GM12878 (cell line): Measurements from ENCODE around the gene HACE1. TPM values are rescaled to one million over a fixed set of nuclear protein-coding genes. Genes with fewer than 3 reads are reported as not detected.

ENCODE experiments used
- ATAC-seq: fragments of 200-7000 bp; cut with Tn5 transposase; 3 replicates; pipeline ENCODE4 v1.9.1; 2020; ENCODE audit warnings: mild to moderate bottlenecking, moderate library complexity
- BruUV-seq: library from RNA; stranded (reverse); fragments of 400-500 nt; replicated peaks from 2 replicates; lab custom pipeline; 2021; lab: Mats Ljungman, UMichigan
- CTCF ChIA-PET: fragments of 300-600 bp; sonication (Branson Sonifier 250); formaldehyde crosslinking; extraction: SDS; loops from one replicate; lab custom pipeline; 2021; ENCODE audit warnings: inconsistent platforms; lab: Yijun Ruan, JAX
- POLR2A ChIA-PET: fragments of 350-600 bp; formaldehyde crosslinking; extraction: SDS; loops from one replicate; lab custom pipeline; 2021; ENCODE audit warnings: inconsistent platforms; lab: Charles Lee
- RAD21 ChIA-PET: fragments of 300-600 bp; sonication (Branson Sonifier 250); formaldehyde crosslinking; loops from one replicate; lab custom pipeline; 2023; ENCODE audit warnings: antibody characterized with exemption; ENCODE audit not compliant: unreplicated experiment; lab: Charles Lee
- SMC1A ChIA-PET: fragments of 300-600 bp; sonication (Branson Sonifier 250); formaldehyde crosslinking; loops from one replicate; lab custom pipeline; 2023; ENCODE audit not compliant: unreplicated experiment, uncharacterized antibody; lab: Charles Lee
- DNase-seq: peaks from one replicate; pipeline ENCODE4 v3.0.0-alpha.2; 2011; ENCODE audit warnings: low read depth, low spot score
- FAIRE-seq: peaks from 3 replicates; lab custom pipeline; 2011; peaks lifted over from hg19 to GRCh38; lab: Jason Lieb, UNC
- H2AFZ ChIP-seq: 2 replicates; pipeline ENCODE4 v1.6.0; 2011; ENCODE audit warnings: low read depth, low read length, control low read depth; ENCODE audit not compliant: control insufficient read depth
- H3K27ac ChIP-seq: 2 replicates; pipeline ENCODE4 v1.5.1; 2011; ENCODE audit warnings: control low read depth; ENCODE audit not compliant: control insufficient read depth, insufficient read depth
- H3K27me3 ChIP-seq, 2 experiments: replicated peaks in 1 of 2; 2 replicates each; pipeline versions ENCODE4 v1.6.0 to v1.6.1; 2011; ENCODE audit warnings: low read length in 1 of 2; ENCODE audit not compliant: control insufficient read depth in 2 of 2, insufficient read depth in 2 of 2
- H3K36me3 ChIP-seq, 2 experiments: 2 replicates each; pipeline ENCODE4 v1.5.1; 2011; ENCODE audit warnings: low read length in 1 of 2; ENCODE audit not compliant: control insufficient read depth in 2 of 2, insufficient read depth in 2 of 2
- H3K4me1 ChIP-seq: 2 replicates; pipeline ENCODE4 v1.6.1; 2011; ENCODE audit warnings: mild to moderate bottlenecking, low read length, moderate library complexity, mixed read lengths; ENCODE audit not compliant: control insufficient read depth, insufficient read depth
- H3K4me2 ChIP-seq: 2 replicates; pipeline ENCODE4 v1.6.0; 2011; ENCODE audit warnings: control low read depth; ENCODE audit not compliant: control insufficient read depth, insufficient read depth
- H3K4me3 ChIP-seq: fragments of 200-600 bp; sonication (generic); 2 replicates; pipeline ENCODE4 v1.5.1; 2016
- H3K79me2 ChIP-seq: 2 replicates; pipeline ENCODE4 v1.6.0; 2011; ENCODE audit warnings: low read length; ENCODE audit not compliant: control insufficient read depth, insufficient read depth
- H3K9ac ChIP-seq: 2 replicates; pipeline ENCODE4 v1.8.0; 2011; ENCODE audit warnings: low read length, control low read depth, mixed read lengths; ENCODE audit not compliant: control insufficient read depth, insufficient read depth
- H3K9me3 ChIP-seq: replicated peaks from 3 replicates; pipeline ENCODE4 v1.5.1; 2011; ENCODE audit warnings: mild to moderate bottlenecking, low read length; ENCODE audit not compliant: control insufficient read depth, insufficient read depth
- H4K20me1 ChIP-seq: 2 replicates; pipeline ENCODE4 v1.6.0; 2011; ENCODE audit not compliant: control insufficient read depth, insufficient read depth
- ATF3 ChIP-seq: IDR thresholded peaks from 2 replicates; pipeline ENCODE4 v1.6.1; 2011; ENCODE audit warnings: low read depth, mild to moderate bottlenecking, low read length, moderate library complexity, borderline replicate concordance; ENCODE audit errors: extremely low read depth
- ATF7 ChIP-seq: fragments of 450-650 bp; IDR thresholded peaks from 2 replicates; pipeline ENCODE4 v1.6.1; 2016; ENCODE audit warnings: low read depth, mild to moderate bottlenecking
- BMI1 ChIP-seq: fragments of 450-650 bp; IDR thresholded peaks from 2 replicates; pipeline ENCODE4 v1.6.1; 2016; ENCODE audit warnings: mild to moderate bottlenecking, moderate library complexity, borderline replicate concordance
- BRCA1 ChIP-seq: IDR thresholded peaks from 2 replicates; pipeline ENCODE4 v1.6.1; 2011; ENCODE audit warnings: low read depth, low read length, improper control_type of control experiment
- CHD4 ChIP-seq: fragments of 200-600 bp; sonication (generic); IDR thresholded peaks from 2 replicates; pipeline ENCODE4 v1.6.1; 2016; ENCODE audit warnings: mild to moderate bottlenecking
- CREM ChIP-seq: IDR thresholded peaks from 2 replicates; pipeline ENCODE4 v1.6.1; 2014; ENCODE audit warnings: antibody characterized with exemption, low read depth
- EED ChIP-seq: sonication (generic); IDR thresholded peaks from 2 replicates; pipeline ENCODE4 v1.6.1; 2016; ENCODE audit warnings: antibody characterized with exemption, low read depth
- GATAD2B ChIP-seq: fragments of 450-650 bp; conservative IDR thresholded peaks from 2 replicates; pipeline ENCODE4 v1.6.1; 2017; ENCODE audit warnings: low read depth, mild to moderate bottlenecking, moderate library complexity
- IRF4 ChIP-seq: IDR thresholded peaks from 2 replicates; pipeline ENCODE4 v1.6.1; 2011; ENCODE audit warnings: low read depth, low read length
- MTA2 ChIP-seq: fragments of 450-650 bp; IDR thresholded peaks from 2 replicates; pipeline ENCODE4 v1.6.1; 2016; ENCODE audit warnings: low read depth, mild to moderate bottlenecking, moderate library complexity
- MXI1 ChIP-seq: fragments of 150-350 bp; IDR thresholded peaks from 2 replicates; pipeline ENCODE4 v1.6.1; 2011; ENCODE audit warnings: low read depth, mild to moderate bottlenecking, inconsistent platforms, low read length, improper control_type of control experiment
- PAX8 ChIP-seq: fragments of 450-650 bp; IDR thresholded peaks from 2 replicates; pipeline ENCODE4 v1.6.1; 2017; ENCODE audit warnings: mild to moderate bottlenecking, moderate library complexity
- PML ChIP-seq: IDR thresholded peaks from 2 replicates; pipeline ENCODE4 v1.6.1; 2012; ENCODE audit warnings: low read length, inconsistent platforms
- SMARCA5 ChIP-seq: fragments of 450-650 bp; IDR thresholded peaks from 2 replicates; pipeline ENCODE4 v1.6.1; 2017; ENCODE audit warnings: mild to moderate bottlenecking
- ZNF217 ChIP-seq: fragments of 450-650 bp; IDR thresholded peaks from 2 replicates; pipeline ENCODE4 v1.6.1; 2017; ENCODE audit warnings: antibody characterized with exemption, mild to moderate bottlenecking
- WGBS: methylation state at CpG from one replicate; pipeline ENCODE4 v1.1.6; 2016; ENCODE audit warnings: low lambda C conversion rate; ENCODE audit not compliant: insufficient replicate concordance, insufficient coverage; ENCODE audit errors: missing lambda C conversion rate; 5-methylcytosine and 5-hydroxymethylcytosine counted together
- in situ Hi-C: fragments of 300-500 bp; cut with MboI; formaldehyde crosslinking; loops from 9 replicates; pipeline ENCODE4 v1.14.3; 2018; ENCODE audit warnings: mixed read lengths
- intact Hi-C: fragments of 100-400 bp; cut with micrococcal nuclease; formaldehyde crosslinking; loops from one replicate; pipeline ENCODE4 v1.14.2; 2022; ENCODE audit not compliant: unreplicated experiment
- polyA plus RNA-seq, 11 experiments: library from polyadenylated mRNA; depleted of rRNA in 4 of 11; unstranded in 6 of 11; stranded (reverse) in 5 of 11; fragments of >200 nt; fragmentation: Nextera tagmentation in 4 of 11; fragmentation: Illumina TruSeq in 1 of 11; extraction: Ambion mirVana in 4 of 11; extraction: Trizol in 1 of 11; gene quantifications; 1 replicate in 1 of 11; 2 replicates in 10 of 11; pipeline versions ENCODE4 v1.2.1 to v1.2.3, GENCODE V29; 2011 to 2016; ENCODE audit warnings: inconsistent platforms in 2 of 11, missing spikeins in 2 of 11, low read depth in 1 of 11
- total RNA-seq, 4 experiments: library from RNA; depleted of rRNA in 3 of 4; stranded (reverse); fragments of >200 nt in 3 of 4; fragmentation: Illumina TruSeq in 1 of 4; extraction: Trizol in 1 of 4; gene quantifications; 2 replicates each; pipeline versions ENCODE4 v1.2.1 to v1.2.3, GENCODE V29; 2013 to 2021

HACE1 gene
- total and polyA plus RNA-seq, 10 of the 15 experiments (the other 5 are each of a cell fraction or from before 2014, with no cell fraction given), result 1.6 to 16.9 (median 5.6) TPM

- no peak for ATAC-seq
- in situ Hi-C loops, result no loop called here
- Histone ChIP-seq H2AFZ (no peak overlapping the region), H3K36me3 (no peaks in the 10 kb centered on the region), H3K4me1 (no peaks in the 10 kb centered on the region), H3K4me2 (no peak overlapping the region), H3K27me3 (no peaks in the 10 kb centered on the region), H3K9me3 (no peaks in the 10 kb centered on the region), H3K9ac (no peak overlapping the region), H3K4me3 (no peak overlapping the region), H3K27ac (no peak overlapping the region), H3K79me2 (no peaks in the 10 kb centered on the region), H4K20me1 (no peaks in the 10 kb centered on the region)
- POLR2A ChIA-PET, result no interaction called here
- RAD21 ChIA-PET, result no interaction called here
- no TSS peak for BruUV-seq
- DNase-seq, result no peak
- intact Hi-C loops, result no loop called here
- SMC1A ChIA-PET, result interaction anchor here (1.5 kb wide), 1 partner anchor 8 kb away, joined by 5 read pairs; no protein-coding TSS in a partner anchor
- no peak for FAIRE-seq
- CTCF ChIA-PET, result interaction anchor here (1.1 kb wide), 1 partner anchor 218 kb away, joined by 3 read pairs; no protein-coding TSS in a partner anchor
- WGBS, result 22% methylated on average over 5 of the region's 5 CpGs
- TF ChIP-seq PML (no peak), ZNF217 (no peak), IRF4 (no peak), SMARCA5 (no peak), PAX8 (no peak), MTA2 (no peak), EED (no peak), MXI1 (no peak), BRCA1 (no peak), ATF3 (no peak), GATAD2B (no peak), BMI1 (no peak), CREM (no peak), ATF7 (no peak), CHD4 (no peak)
- TF ChIP-seq, all 136 proteins: peak for 0
These were observed 159.1 kb downstream of the HACE1 start for GRCh38 chr6:104700371-104701185.
